Embryonic facial prominence (tissue), 1 donor: ENCODE results near the gene DRC3.

Experiments used
- DNase-seq: peaks from one replicate; pipeline ENCODE4 v3.0.0-alpha.2; 2016; ENCODE audit errors: extremely low spot score

DRC3 gene

GRCh38 chr17:18045691-18046350, 73.2 kb downstream of the DRC3 start:
- no peak for DNase-seq

- no peak for DNase-seq
Measured at GRCh38 chr17:18055597-18055996, 82.9 kb downstream of the DRC3 start.

- no peak for DNase-seq
Measured at GRCh38 chr17:18056214-18056613, 83.6 kb downstream of the DRC3 start.

GRCh38 chr17:18059283-18059682, 86.6 kb downstream of the DRC3 start:
- no peak for DNase-seq

GRCh38 chr17:18064053-18064452, 91.4 kb downstream of the DRC3 start:
- no peak for DNase-seq

GRCh38 chr17:18065546-18065945, 92.9 kb downstream of the DRC3 start:
- DNase-seq: no peak
